Breast epithelium (tissue), 4 donors: ENCODE results near the gene PIP5KL1. TPM values are rescaled to one million over a fixed set of nuclear protein-coding genes. Genes with fewer than 3 reads are reported as not detected.

Source experiments
- DNase-seq, 2 donors: peaks; one replicate each; pipeline ENCODE4 v3.0.0-alpha.2; 2019; ENCODE audit warnings: low spot score in 2 of 2
- H3K27ac ChIP-seq, 2 donors: fragments of 200-600 bp; sonication (generic) in 1 of 2; one replicate each; pipeline ENCODE4 v1.5.1; 2016 to 2019; ENCODE audit warnings: mild to moderate bottlenecking in 1 of 2
- H3K27me3 ChIP-seq, 2 donors: fragments of 200-600 bp; sonication (generic) in 1 of 2; one replicate each; pipeline versions ENCODE4 v1.5.1 to v1.6.0; 2017 to 2019; ENCODE audit warnings: control low read depth in 1 of 2, mild to moderate bottlenecking in 1 of 2
- H3K36me3 ChIP-seq: fragments of 200-600 bp; one replicate; pipeline ENCODE4 v1.5.1; 2019
- H3K4me1 ChIP-seq, 2 donors: fragments of 200-600 bp; sonication (generic); one replicate each; pipeline ENCODE4 v1.5.1; 2016 to 2019; ENCODE audit warnings: control low read depth in 1 of 2
- H3K4me3 ChIP-seq, 3 donors: fragments of 200-600 bp; sonication (generic); 1 replicate in 2 of 3; 2 replicates in 1 of 3; pipeline ENCODE4 v1.5.1; 2016 to 2019; ENCODE audit warnings: mild to moderate bottlenecking in 3 of 3, moderate library complexity in 2 of 3
- H3K9me3 ChIP-seq, 2 donors: fragments of 200-600 bp; sonication (generic) in 1 of 2; one replicate each; pipeline ENCODE4 v1.5.1; 2016 to 2019; ENCODE audit warnings: control low read depth in 1 of 2
- CTCF ChIP-seq, 3 donors: fragments of 450-650 bp; IDR thresholded peaks; one replicate each; pipeline ENCODE4 v1.5.1; 2016 to 2017; ENCODE audit warnings: antibody characterized with exemption in 3 of 3, mild to moderate bottlenecking in 3 of 3, moderate library complexity in 3 of 3
- POLR2A ChIP-seq: fragments of 450-650 bp; IDR thresholded peaks from one replicate; pipeline ENCODE4 v1.6.1; 2016; ENCODE audit warnings: antibody characterized with exemption, mild to moderate bottlenecking, moderate library complexity
- POLR2AphosphoS5 ChIP-seq, 3 donors: sonication (generic); formaldehyde crosslinking; IDR thresholded peaks; one replicate each; pipeline ENCODE4 v1.6.1; 2017; ENCODE audit warnings: antibody characterized with exemption in 3 of 3
- intact Hi-C: fragments of 100-400 bp; cut with DNase I; formaldehyde crosslinking; loops from one replicate; pipeline ENCODE4 v1.15.1; 2023; ENCODE audit warnings: low total_unique reads
- total RNA-seq, 3 donors: library from RNA; depleted of rRNA; stranded (reverse); fragments of >200 nt; gene quantifications; one replicate each; pipeline ENCODE4 v1.1.0, GENCODE V29; 2016

The PIP5KL1 gene
- total RNA-seq, 3 donors from 2014 or later = 2.2 to 10.1 (median 5.2) TPM

GRCh38 chr9:127977884-127978647, 47.5 kb upstream of the PIP5KL1 start:
- Histone ChIP-seq H3K9me3 (no peaks in the 10 kb centered on the region), H3K36me3 (no peaks in the 10 kb centered on the region), H3K4me1 (peaks cover 21 to 48% of the 10 kb centered on the region in 2 donors), H3K27ac (peak overlapping the region; percentile 98 to 99), H3K27me3 (no peaks in the 10 kb centered on the region), H3K4me3 (peak overlapping the region; percentile 76 to 93 (median 82))
- DNase-seq = no peak
- TF ChIP-seq POLR2A (no peak), POLR2AphosphoS5 (IDR thresholded peaks at IDR 0.05) (no peak)
- intact Hi-C loops = loop anchor here (10.0 kb wide), 1 partner anchor 107 kb away; no protein-coding TSS in a partner anchor

- Histone ChIP-seq H3K27ac (peak overlapping the region; percentile 98 to 99), H3K27me3 (no peaks in the 10 kb centered on the region), H3K4me3 (peak overlapping the region; percentile 4 to 93 (median 82)), H3K9me3 (no peaks in the 10 kb centered on the region), H3K4me1 (peaks cover 27 to 56% of the 10 kb centered on the region in 2 donors), H3K36me3 (no peaks in the 10 kb centered on the region)
- intact Hi-C loops = loop anchor here (10.0 kb wide), 1 partner anchor 108 kb away; no protein-coding TSS in a partner anchor
- TF ChIP-seq POLR2A (no peak), POLR2AphosphoS5 (IDR thresholded peaks at IDR 0.05) (no peak), CTCF (IDR thresholded peaks at IDR 0.05) (no peak)
- DNase-seq = no peak
Observed at GRCh38 chr9:127977009-127977883, 46.7 kb upstream of the PIP5KL1 start.

GRCh38 chr9:127976498-127976897, 45.9 kb upstream of the PIP5KL1 start:
- intact Hi-C loops = loop anchor here (10.0 kb wide), 1 partner anchor 108 kb away; no protein-coding TSS in a partner anchor
- DNase-seq = peak; percentile 72 to 78
- H3K4me3 ChIP-seq = peak overlapping the region in 2 of 3 donors; percentile 82 to 93
- TF ChIP-seq CTCF (IDR thresholded peaks at IDR 0.05) = no peak
- peak in 1 of 3 donors; percentile 66 for TF ChIP-seq POLR2AphosphoS5 (IDR thresholded peaks at IDR 0.05)
- TF ChIP-seq POLR2A = no peak
- H3K4me1 ChIP-seq = peaks cover 31 to 64% of the 10 kb centered on the region in 2 donors
- H3K27ac ChIP-seq = peak overlapping the region; percentile 98 to 99
- no peaks in the 10 kb centered on the region for H3K27me3 ChIP-seq
- no peaks in the 10 kb centered on the region for H3K36me3 ChIP-seq
- H3K9me3 ChIP-seq = no peaks in the 10 kb centered on the region

GRCh38 chr9:127975376-127976315, 45.1 kb upstream of the PIP5KL1 start:
- H3K27ac ChIP-seq = peak overlapping the region; percentile 98 to 99
- peaks cover 31 to 69% of the 10 kb centered on the region in 2 donors for H3K4me1 ChIP-seq
- H3K36me3 ChIP-seq = no peaks in the 10 kb centered on the region
- H3K27me3 ChIP-seq = no peaks in the 10 kb centered on the region
- no peaks in the 10 kb centered on the region for H3K9me3 ChIP-seq
- no peak for DNase-seq
- peak overlapping the region in 2 of 3 donors; percentile 7 to 93 for H3K4me3 ChIP-seq
- TF ChIP-seq POLR2A = no peak
- intact Hi-C loops = loop anchor here (10.0 kb wide), 1 partner anchor 109 kb away; no protein-coding TSS in a partner anchor

- no peak for DNase-seq
- Histone ChIP-seq H3K27ac (peak overlapping the region; percentile 98 to 99), H3K4me1 (peaks cover 31 to 69% of the 10 kb centered on the region in 2 donors), H3K27me3 (no peaks in the 10 kb centered on the region), H3K9me3 (no peaks in the 10 kb centered on the region), H3K36me3 (no peaks in the 10 kb centered on the region), H3K4me3 (peak overlapping the region in 2 of 3 donors; percentile 7 to 50)
- intact Hi-C loops = loop anchor here (1.0 to 10.0 kb wide), 2 partner anchors 28 to 110 kb away; no protein-coding TSS in a partner anchor
- TF ChIP-seq CTCF (IDR thresholded peaks at IDR 0.05) (no peak), POLR2AphosphoS5 (IDR thresholded peaks at IDR 0.05) (peak in 1 of 3 donors; percentile 37)
Observed at GRCh38 chr9:127974769-127975261, 44.2 kb upstream of the PIP5KL1 start.
